H1 (cell line): ENCODE measurements around the gene OR10A6. TPM values are rescaled to one million over a fixed set of nuclear protein-coding genes. Genes with fewer than 3 reads are reported as not detected.

Experiments used
- HDAC2 ChIP-seq, 2 experiments: fragments of 300-600 bp in 1 of 2; sonication (generic) in 1 of 2; IDR thresholded peaks; 2 replicates each; pipeline ENCODE4 v1.6.1; 2011 to 2012; ENCODE audit warnings: low read depth in 2 of 2, low read length in 2 of 2, mild to moderate bottlenecking in 2 of 2, moderate library complexity in 2 of 2, borderline replicate concordance in 1 of 2, inconsistent platforms in 1 of 2
- polyA plus RNA-seq, 7 experiments: library from polyadenylated mRNA; depleted of rRNA in 3 of 7; stranded (reverse) in 5 of 7; unstranded in 2 of 7; fragments of >200 nt in 5 of 7; fragments of 200-250 nt in 2 of 7; gene quantifications; 1 replicate in 5 of 7; 2 replicates in 1 of 7; 4 replicates in 1 of 7; pipeline versions ENCODE4 v1.2.1 to v1.2.3, GENCODE V29; 2011 to 2013; ENCODE audit warnings: missing spikeins in 2 of 7, mixed read lengths in 2 of 7
- total RNA-seq: library from RNA; stranded (reverse); fragmentation: NEBNext Ultra II Directional; extraction: Animal tissue kit (Norgen Biotek cat#: 25700); gene quantifications from 2 replicates; pipeline ENCODE4 v1.2.1, GENCODE V29; 2021

The OR10A6 gene
- total and polyA plus RNA-seq, 2 of the 8 experiments (the other 6 are each of a cell fraction or from before 2014, with no cell fraction given), result not detected

- TF ChIP-seq HDAC2 (IDR thresholded peaks at IDR 0.05; ENCODE audit: borderline replicate concordance in 1 of 2, low read depth in 2 of 2, low read length in 2 of 2), result no peak
Observed at GRCh38 chr11:7918141-7918540, 12.9 kb downstream of the OR10A6 start (continued).
